Natural killer cell treated with Interleukin-12 subunit alpha and Interleukin-12 subunit beta and Interleukin-15 and Interleukin-18, amount 100 ng/mL, for 72 hours (primary cell): Measurements from ENCODE around the gene RCCD1. TPM values are rescaled to one million over a fixed set of nuclear protein-coding genes. Genes with fewer than 3 reads are reported as not detected.

Source experiments
- ATAC-seq, 2 donors: fragments of 150-1000 bp; cut with Tn5 transposase in 1 of 2; sonication (Bioruptor Pico), chemical (Tn5 transposase) in 1 of 2; 2 replicates each; pipeline ENCODE4 v1.10.0; 2021
- DNase-seq: peaks from one replicate; pipeline ENCODE4 v3.0.0; 2022; ENCODE audit warnings: low spot score
- H3K27ac Mint-ChIP-seq, 2 donors: 1 replicate in 1 of 2; 2 replicates in 1 of 2; pipeline ENCODE4 v1.8.0; 2022; ENCODE audit warnings: mixed read lengths in 2 of 2, mild to moderate bottlenecking in 1 of 2, moderate library complexity in 1 of 2
- H3K27me3 Mint-ChIP-seq, 2 donors: 1 replicate in 1 of 2; 2 replicates in 1 of 2; pipeline ENCODE4 v1.8.0; 2022; ENCODE audit warnings: mixed read lengths in 2 of 2
- H3K36me3 Mint-ChIP-seq: one replicate; pipeline ENCODE4 v1.8.0; 2022; ENCODE audit warnings: mixed read lengths
- H3K4me1 Mint-ChIP-seq, 2 donors: 1 replicate in 1 of 2; 2 replicates in 1 of 2; pipeline ENCODE4 v1.8.0; 2022; ENCODE audit warnings: low read depth in 2 of 2, mixed read lengths in 2 of 2, mild to moderate bottlenecking in 1 of 2
- H3K4me3 Mint-ChIP-seq: one replicate; pipeline ENCODE4 v1.8.0; 2022; ENCODE audit warnings: mixed read lengths
- H3K9me3 Mint-ChIP-seq: 2 replicates; pipeline ENCODE4 v1.8.0; 2022; ENCODE audit warnings: mixed read lengths
- total RNA-seq, 2 donors: library from RNA; stranded (reverse); gene quantifications; one replicate each; pipeline ENCODE4 v1.2.3, GENCODE V29; 2022

Gene RCCD1
- total RNA-seq, 2 donors from 2014 or later = 10.8 to 29.2 TPM

DNA sequence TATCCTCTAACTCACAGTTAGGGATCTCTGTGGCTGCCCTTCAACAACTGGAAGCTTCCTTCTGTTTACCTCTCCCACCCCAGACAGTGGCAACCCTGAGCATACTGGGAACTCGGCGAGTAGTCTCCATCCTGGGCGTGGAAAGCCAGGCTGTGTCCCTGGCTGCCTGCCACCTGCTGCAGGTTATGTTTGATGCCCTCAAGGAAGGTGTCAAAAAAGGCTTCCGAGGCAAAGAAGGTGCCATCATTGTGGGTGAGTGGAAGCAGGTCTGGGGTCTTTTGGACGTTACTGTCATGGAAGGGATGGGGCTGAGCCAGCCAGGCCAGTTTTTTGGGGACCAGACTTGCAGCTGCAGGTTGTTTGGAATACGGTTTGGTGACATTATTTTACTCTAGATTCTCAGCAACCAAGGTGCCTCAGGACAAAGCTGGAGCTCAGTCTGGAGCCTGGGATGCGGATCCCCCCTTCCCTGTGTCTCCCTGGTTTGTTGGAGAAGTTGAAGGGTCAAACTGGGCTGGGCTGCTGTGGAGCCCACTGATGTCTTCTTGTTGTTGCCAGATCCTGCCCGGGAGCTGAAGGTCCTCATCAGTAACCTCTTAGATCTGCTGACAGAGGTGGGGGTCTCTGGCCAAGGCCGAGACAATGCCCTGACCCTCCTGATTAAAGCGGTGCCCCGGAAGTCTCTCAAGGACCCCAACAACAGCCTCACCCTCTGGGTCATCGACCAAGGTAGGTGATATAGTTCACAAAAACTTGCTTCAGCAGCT is 12.1 kb upstream of the RCCD1 start:
- H3K4me1 Mint-ChIP-seq = no peaks in the 10 kb centered on the region
- H3K27ac Mint-ChIP-seq = no peak overlapping the region
- DNase-seq (no peak), ATAC-seq (no peak)
- H3K36me3 Mint-ChIP-seq = peaks cover 6% of the 10 kb centered on the region
- H3K27me3 Mint-ChIP-seq = no peaks in the 10 kb centered on the region
- no peaks in the 10 kb centered on the region for H3K9me3 Mint-ChIP-seq
- no peak overlapping the region for H3K4me3 Mint-ChIP-seq

- Mint-ChIP-seq H3K27ac (no peak overlapping the region), H3K36me3 (peaks cover 6% of the 10 kb centered on the region), H3K9me3 (no peaks in the 10 kb centered on the region), H3K4me1 (no peaks in the 10 kb centered on the region), H3K27me3 (no peaks in the 10 kb centered on the region), H3K4me3 (no peak overlapping the region)
- DNase-seq (no peak), ATAC-seq (no peak)
Measured at GRCh38 chr15:90945091-90945490, 9.6 kb upstream of the RCCD1 start.

- no peaks in the 10 kb centered on the region for H3K27me3 Mint-ChIP-seq
- H3K27ac Mint-ChIP-seq = no peak overlapping the region
- no peaks in the 10 kb centered on the region for H3K4me1 Mint-ChIP-seq
- H3K9me3 Mint-ChIP-seq = no peaks in the 10 kb centered on the region
- no peak overlapping the region for H3K4me3 Mint-ChIP-seq
- H3K36me3 Mint-ChIP-seq = no peaks in the 10 kb centered on the region
- DNase-seq = no peak
- ATAC-seq = no peak
Measured at GRCh38 chr15:90946538-90946937, 8.1 kb upstream of the RCCD1 start.

GRCh38 chr15:90946941-90947576 is 7.6 kb upstream of the RCCD1 start:
- no peaks in the 10 kb centered on the region for H3K4me1 Mint-ChIP-seq
- H3K27ac Mint-ChIP-seq = no peak overlapping the region
- no peak overlapping the region for H3K4me3 Mint-ChIP-seq
- H3K9me3 Mint-ChIP-seq = no peaks in the 10 kb centered on the region
- no peak for ATAC-seq
- no peaks in the 10 kb centered on the region for H3K36me3 Mint-ChIP-seq
- DNase-seq = no peak
- no peaks in the 10 kb centered on the region for H3K27me3 Mint-ChIP-seq

- Mint-ChIP-seq H3K4me1 (no peaks in the 10 kb centered on the region), H3K4me3 (no peak overlapping the region), H3K9me3 (no peaks in the 10 kb centered on the region), H3K27me3 (no peaks in the 10 kb centered on the region), H3K27ac (no peak overlapping the region), H3K36me3 (no peaks in the 10 kb centered on the region)
- no peak for ATAC-seq
- DNase-seq = no peak
Measured at GRCh38 chr15:90947577-90948357, 6.9 kb upstream of the RCCD1 start.

DNA sequence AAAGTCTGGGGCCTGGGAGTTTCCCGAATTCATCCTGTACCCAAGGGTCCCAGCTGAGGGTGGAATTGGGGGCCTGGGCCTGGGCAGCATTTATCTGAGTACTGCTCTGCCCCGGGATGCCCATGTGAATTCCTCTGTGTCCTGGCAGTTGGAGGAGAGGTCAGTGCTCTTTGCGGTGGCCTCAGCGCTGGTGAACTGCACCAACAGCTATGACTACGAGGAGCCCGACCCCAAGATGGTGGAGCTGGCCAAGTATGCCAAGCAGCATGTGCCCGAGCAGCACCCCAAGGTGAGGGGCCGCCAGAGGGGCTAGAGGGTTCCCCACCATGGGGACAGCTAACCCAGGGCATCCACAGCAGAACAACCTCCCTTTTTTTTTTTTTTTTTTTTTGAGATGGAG is 6.2 kb upstream of the RCCD1 start:
- DNase-seq (no peak), ATAC-seq (no peak)
- Mint-ChIP-seq H3K27ac (no peak overlapping the region), H3K4me1 (peaks cover 0 to 3% of the 10 kb centered on the region in 2 donors), H3K9me3 (no peaks in the 10 kb centered on the region), H3K4me3 (no peak overlapping the region), H3K36me3 (no peaks in the 10 kb centered on the region), H3K27me3 (no peaks in the 10 kb centered on the region)

GRCh38 chr15:90949979-90950675 is 4.6 kb upstream of the RCCD1 start:
- H3K27me3 Mint-ChIP-seq = no peaks in the 10 kb centered on the region
- DNase-seq (no peak), ATAC-seq (no peak)
- no peaks in the 10 kb centered on the region for H3K9me3 Mint-ChIP-seq
- H3K4me1 Mint-ChIP-seq = peaks cover 0 to 9% of the 10 kb centered on the region in 2 donors
- no peak overlapping the region for H3K4me3 Mint-ChIP-seq
- no peaks in the 10 kb centered on the region for H3K36me3 Mint-ChIP-seq
- H3K27ac Mint-ChIP-seq = no peak overlapping the region

DNA sequence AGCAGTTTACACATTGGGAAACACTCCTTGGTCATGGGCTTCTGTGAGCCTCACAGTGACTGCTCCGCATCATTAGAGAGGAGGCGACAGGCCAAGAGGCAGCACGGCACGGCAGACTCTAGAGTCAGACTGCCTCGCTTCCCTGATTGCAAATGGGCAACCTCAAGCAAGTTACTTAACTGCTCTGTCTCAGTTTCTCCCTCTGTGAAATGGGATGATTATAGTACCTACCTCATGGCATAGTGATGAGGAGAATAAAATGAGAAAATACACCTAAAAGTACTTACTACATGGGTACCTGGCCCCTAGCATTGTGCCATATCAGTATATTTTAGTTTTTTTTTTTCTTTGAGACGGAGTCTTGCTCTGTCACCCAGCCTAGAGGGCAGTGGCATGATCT is 4.0 kb upstream of the RCCD1 start:
- H3K36me3 Mint-ChIP-seq = no peaks in the 10 kb centered on the region
- no peaks in the 10 kb centered on the region for H3K9me3 Mint-ChIP-seq
- no peak overlapping the region for H3K4me3 Mint-ChIP-seq
- peaks cover 0 to 9% of the 10 kb centered on the region in 2 donors for H3K4me1 Mint-ChIP-seq
- ATAC-seq = no peak
- H3K27me3 Mint-ChIP-seq = no peaks in the 10 kb centered on the region
- no peak overlapping the region for H3K27ac Mint-ChIP-seq
- no peak for DNase-seq

DNA sequence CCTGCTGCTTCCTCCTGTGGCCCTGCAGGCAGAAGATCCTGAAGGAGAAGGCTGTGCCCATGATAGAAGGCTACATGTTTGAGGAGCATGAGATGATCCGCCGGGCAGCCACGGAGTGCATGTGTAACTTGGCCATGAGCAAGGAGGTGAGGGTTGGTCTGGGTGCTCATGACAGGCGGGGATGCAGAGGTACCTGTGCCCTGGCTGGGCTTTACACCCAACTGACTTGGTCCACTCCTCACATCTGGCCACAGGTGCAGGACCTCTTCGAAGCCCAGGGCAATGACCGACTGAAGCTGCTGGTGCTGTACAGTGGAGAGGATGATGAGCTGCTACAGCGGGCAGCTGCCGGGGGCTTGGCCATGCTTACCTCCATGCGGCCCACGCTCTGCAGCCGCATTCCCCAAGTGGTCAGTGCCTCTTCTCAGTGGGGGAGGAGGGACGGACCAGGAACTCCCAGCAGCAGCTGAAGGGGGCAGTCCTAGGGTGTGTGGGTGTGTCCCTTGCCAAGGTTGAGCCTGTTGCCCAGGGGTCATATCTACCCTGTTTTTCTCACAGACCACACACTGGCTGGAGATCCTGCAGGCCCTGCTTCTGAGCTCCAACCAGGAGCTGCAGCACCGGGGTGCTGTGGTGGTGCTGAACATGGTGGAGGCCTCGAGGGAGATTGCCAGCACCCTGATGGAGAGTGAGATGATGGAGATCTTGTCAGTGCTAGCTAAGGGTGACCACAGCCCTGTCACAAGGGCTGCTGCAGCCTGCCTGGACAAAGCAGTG is 1.6 kb upstream of the RCCD1 start:
- H3K4me3 Mint-ChIP-seq = peak overlapping the region; percentile 84

GRCh38 chr15:90953947-90954711 is 555 bp upstream of the RCCD1 start:
- DNase-seq (no peak), ATAC-seq (no peak)
- no peaks in the 10 kb centered on the region for H3K9me3 Mint-ChIP-seq
- peaks cover 0 to 12% of the 10 kb centered on the region in 2 donors for H3K4me1 Mint-ChIP-seq
- H3K27ac Mint-ChIP-seq = peak overlapping the region; percentile 80 to 93
- H3K27me3 Mint-ChIP-seq = no peaks in the 10 kb centered on the region
- H3K4me3 Mint-ChIP-seq = peak overlapping the region; percentile 84
- no peaks in the 10 kb centered on the region for H3K36me3 Mint-ChIP-seq

More for the DNA sequence above, 1.6 kb upstream of the RCCD1 start:
- peak overlapping the region in 1 of 2 donors; percentile 60 for H3K27ac Mint-ChIP-seq
- no peaks in the 10 kb centered on the region for H3K27me3 Mint-ChIP-seq
- ATAC-seq (no peak), DNase-seq (no peak)
- no peaks in the 10 kb centered on the region for H3K36me3 Mint-ChIP-seq
- H3K4me1 Mint-ChIP-seq = peaks cover 0 to 12% of the 10 kb centered on the region in 2 donors
- H3K9me3 Mint-ChIP-seq = no peaks in the 10 kb centered on the region

GRCh38 chr15:90955624-90956273 is 1.1 kb downstream of the RCCD1 start:
- Mint-ChIP-seq H3K4me3 (peak overlapping the region; percentile 84), H3K4me1 (peaks cover 0 to 12% of the 10 kb centered on the region in 2 donors), H3K9me3 (no peaks in the 10 kb centered on the region), H3K27me3 (no peaks in the 10 kb centered on the region), H3K36me3 (no peaks in the 10 kb centered on the region), H3K27ac (peak overlapping the region; percentile 80 to 93)
- no peak for ATAC-seq
- DNase-seq = no peak
